Activated CD8-positive, alpha-beta T cell treated with anti-CD3 and anti-CD28 coated beads for 36 hours (primary cell): ENCODE data around the gene TAOK2. TPM values are rescaled to one million over a fixed set of nuclear protein-coding genes. Genes with fewer than 3 reads are reported as not detected.

Experiments used
- ATAC-seq: fragments of 200-7000 bp; cut with Tn5 transposase; one replicate; pipeline ENCODE4 v1.10.0; 2021; ENCODE audit warnings: mild to moderate bottlenecking, moderate library complexity
- CTCF ChIA-PET: fragments of 350-600 bp; sonication (Branson Sonifier 250); formaldehyde crosslinking; loops from one replicate; lab custom pipeline; 2021; ENCODE audit warnings: antibody characterized with exemption; lab: Charles Lee
- POLR2A ChIA-PET: fragments of 350-600 bp; sonication (Branson Sonifier 250); formaldehyde crosslinking; loops from one replicate; lab custom pipeline; 2021; ENCODE audit warnings: antibody characterized with exemption; lab: Charles Lee
- DNase-seq: peaks from one replicate; pipeline ENCODE4 v3.0.0-alpha.2; 2020
- H3K27ac Mint-ChIP-seq: one replicate; pipeline ENCODE4 v1.8.0; 2021; ENCODE audit warnings: mild to moderate bottlenecking, mixed read lengths
- H3K27me3 Mint-ChIP-seq: one replicate; pipeline ENCODE4 v1.8.0; 2021; ENCODE audit warnings: mixed read lengths
- H3K36me3 Mint-ChIP-seq: one replicate; pipeline ENCODE4 v1.8.0; 2021; ENCODE audit warnings: low read depth, mixed read lengths
- H3K4me1 Mint-ChIP-seq: one replicate; pipeline ENCODE4 v1.8.0; 2021; ENCODE audit warnings: low read depth, mixed read lengths
- H3K4me3 Mint-ChIP-seq: one replicate; pipeline ENCODE4 v1.8.0; 2021; ENCODE audit warnings: mild to moderate bottlenecking, moderate library complexity, mixed read lengths
- H3K9me3 Mint-ChIP-seq: one replicate; pipeline ENCODE4 v1.8.0; 2021; ENCODE audit warnings: mixed read lengths
- intact Hi-C: fragments of 100-400 bp; cut with micrococcal nuclease; formaldehyde crosslinking; loops from one replicate; pipeline ENCODE4 v1.10.0; 2022
- total RNA-seq, 2 experiments: library from RNA; stranded (reverse); gene quantifications; one replicate each; pipeline ENCODE4 v1.2.3, GENCODE V29; 2021
- TF ChIP-seq, protein P1 (sequence below): fragments of 200-600 bp; IDR thresholded peaks from one replicate; pipeline ENCODE4 v1.8.0; 2022; ENCODE audit warnings: antibody characterized with exemption, mild to moderate bottlenecking

The TAOK2 gene
- 10 to 100 TPM; 25.0 to 25.9 TPM for total RNA-seq

GRCh38 chr16:29973384-29974246 is at the start of gene TAOK2:
Gene TAOK2 (plus strand): TSS chr16:29973868. CDS start chr16:29977773, 3,905 bp downstream.
- H3K27ac Mint-ChIP-seq: peak within 1 kb of the TSS; percentile 91
- POLR2A ChIA-PET: interaction anchor here (0.6 to 8.9 kb wide), 12 partner anchors 10 to 176 kb away, joined by 3 to 74 read pairs (median 4); partner anchors contain the start of genes ALDOA, HIRIP3, INO80E and MAZ
- peaks cover 6% of the 10 kb centered on the region for H3K9me3 Mint-ChIP-seq
- intact Hi-C loops: no loop called here
- TF ChIP-seq, protein P1, sequence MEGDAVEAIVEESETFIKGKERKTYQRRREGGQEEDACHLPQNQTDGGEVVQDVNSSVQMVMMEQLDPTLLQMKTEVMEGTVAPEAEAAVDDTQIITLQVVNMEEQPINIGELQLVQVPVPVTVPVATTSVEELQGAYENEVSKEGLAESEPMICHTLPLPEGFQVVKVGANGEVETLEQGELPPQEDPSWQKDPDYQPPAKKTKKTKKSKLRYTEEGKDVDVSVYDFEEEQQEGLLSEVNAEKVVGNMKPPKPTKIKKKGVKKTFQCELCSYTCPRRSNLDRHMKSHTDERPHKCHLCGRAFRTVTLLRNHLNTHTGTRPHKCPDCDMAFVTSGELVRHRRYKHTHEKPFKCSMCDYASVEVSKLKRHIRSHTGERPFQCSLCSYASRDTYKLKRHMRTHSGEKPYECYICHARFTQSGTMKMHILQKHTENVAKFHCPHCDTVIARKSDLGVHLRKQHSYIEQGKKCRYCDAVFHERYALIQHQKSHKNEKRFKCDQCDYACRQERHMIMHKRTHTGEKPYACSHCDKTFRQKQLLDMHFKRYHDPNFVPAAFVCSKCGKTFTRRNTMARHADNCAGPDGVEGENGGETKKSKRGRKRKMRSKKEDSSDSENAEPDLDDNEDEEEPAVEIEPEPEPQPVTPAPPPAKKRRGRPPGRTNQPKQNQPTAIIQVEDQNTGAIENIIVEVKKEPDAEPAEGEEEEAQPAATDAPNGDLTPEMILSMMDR: no peak
- DNase-seq: peak; percentile 98
- peaks cover 30% of the 10 kb centered on the region for H3K4me1 Mint-ChIP-seq
- H3K27me3 Mint-ChIP-seq: no peaks in the 10 kb centered on the region
- ATAC-seq: peak; percentile 99
- CTCF ChIA-PET: interaction anchor here (0.7 to 2.7 kb wide), 16 partner anchors 12 to 272 kb away, joined by 3 to 20 read pairs (median 4); partner anchors contain the start of genes CDIPT, PAGR1, TBX6 and TMEM219
- H3K4me3 Mint-ChIP-seq: peak within 1 kb of the TSS; percentile 80
- peaks cover 19% of the 10 kb centered on the region for H3K36me3 Mint-ChIP-seq

GRCh38 chr16:29925105-29925756 is 48.4 kb upstream of the TAOK2 start:
- peak; percentile 13 for DNase-seq
- peak overlapping the region; percentile 86 for H3K27ac Mint-ChIP-seq
- no peaks in the 10 kb centered on the region for H3K27me3 Mint-ChIP-seq
- POLR2A ChIA-PET: interaction anchor here (0.7 to 3.9 kb wide), 14 partner anchors 9 to 223 kb away, joined by 3 to 18 read pairs (median 4); partner anchors contain the start of genes ASPHD1, HIRIP3, MVP and TMEM219
- H3K9me3 Mint-ChIP-seq: no peaks in the 10 kb centered on the region
- no peak for ATAC-seq
- intact Hi-C loops: no loop called here
- H3K4me1 Mint-ChIP-seq: peaks cover 45% of the 10 kb centered on the region
- CTCF ChIA-PET: interaction anchor here (0.9 to 1.4 kb wide), 4 partner anchors 13 to 96 kb away, joined by 3 read pairs; no protein-coding TSS in a partner anchor
- H3K4me3 Mint-ChIP-seq: peak overlapping the region; percentile 90
- TF ChIP-seq, protein P1: no peak
- peaks cover 29% of the 10 kb centered on the region for H3K36me3 Mint-ChIP-seq

GRCh38 chr16:29925781-29926710 is 47.6 kb upstream of the TAOK2 start, which contains the start of gene KCTD13:
Gene KCTD13 (minus strand): TSS chr16:29926226. CDS start chr16:29926033, 193 bp downstream.
- intact Hi-C loops: no loop called here
- Mint-ChIP-seq H3K36me3 (peaks cover 21% of the 10 kb centered on the region), H3K4me1 (peaks cover 37% of the 10 kb centered on the region), H3K9me3 (no peaks in the 10 kb centered on the region), H3K27me3 (no peaks in the 10 kb centered on the region), H3K4me3 (peak within 1 kb of the TSS; percentile 90), H3K27ac (peak within 1 kb of the TSS; percentile 97)
- TF ChIP-seq, protein P1: no peak
- CTCF ChIA-PET: interaction anchor here (0.6 to 2.1 kb wide), 8 partner anchors 10 to 95 kb away, joined by 3 to 7 read pairs (median 3); partner anchors contain the start of genes TAOK2 and TMEM219
- peak; percentile 92 for ATAC-seq
- POLR2A ChIA-PET: interaction anchor here (0.6 to 3.9 kb wide), 28 partner anchors 9 to 1955 kb away, joined by 3 to 18 read pairs (median 4); partner anchors contain the start of genes ASPHD1, HIRIP3, MVP and SPN
- peak; percentile 86 for DNase-seq

GRCh38 chr16:29926711-29927052 is 47.0 kb upstream of the TAOK2 start:
- no peak for ATAC-seq
- intact Hi-C loops: no loop called here
- Mint-ChIP-seq H3K27me3 (no peaks in the 10 kb centered on the region), H3K27ac (peak overlapping the region; percentile 97), H3K9me3 (no peaks in the 10 kb centered on the region), H3K4me1 (peaks cover 36% of the 10 kb centered on the region), H3K4me3 (peak overlapping the region; percentile 90), H3K36me3 (peaks cover 17% of the 10 kb centered on the region)
- ChIA-PET POLR2A (interaction anchor here (0.6 to 3.9 kb wide), 22 partner anchors 10 to 1954 kb away, joined by 3 to 18 read pairs (median 4); partner anchors contain the start of genes ASPHD1, HIRIP3, MVP and SPN), CTCF (interaction anchor here (0.6 to 2.1 kb wide), 6 partner anchors 10 to 119 kb away, joined by 3 to 7 read pairs (median 3); partner anchors contain the start of genes TAOK2 and TMEM219)
- no peak for DNase-seq
- TF ChIP-seq, protein P1: no peak
